Caco-2 (cell line): Measurements from ENCODE around the gene SLIT3. TPM values are rescaled to one million over a fixed set of nuclear protein-coding genes. Genes with fewer than 3 reads are reported as not detected.

Experiments
- BruUV-seq: library from RNA; stranded (reverse); fragments of 400-500 nt; replicated peaks from 2 replicates; lab custom pipeline; 2021; lab: Mats Ljungman, UMichigan
- CTCF ChIA-PET: fragments of 300-600 bp; sonication (Branson Sonifier 250); formaldehyde crosslinking; loops from one replicate; lab custom pipeline; 2022; ENCODE audit warnings: antibody characterized with exemption; lab: Charles Lee
- POLR2A ChIA-PET: fragments of 300-600 bp; sonication (Branson Sonifier 250); formaldehyde crosslinking; loops from one replicate; lab custom pipeline; 2022; ENCODE audit warnings: antibody characterized with exemption; lab: Charles Lee
- DNase-seq, 2 experiments: peaks; one replicate each; pipeline versions ENCODE4 v3.0.0 to v3.0.0-alpha.2; 2020 to 2022
- H3K27me3 ChIP-seq: replicated peaks from 2 replicates; pipeline ENCODE4 v1.6.0; 2011; ENCODE audit warnings: low read length; ENCODE audit not compliant: control insufficient read depth, insufficient read depth
- H3K36me3 ChIP-seq: 2 replicates; pipeline ENCODE4 v1.5.1; 2011; ENCODE audit warnings: low read length; ENCODE audit not compliant: control insufficient read depth, insufficient read depth
- H3K4me1 ChIP-seq: fragments of 250-450 bp; sonication (Bioruptor Pico); 2 replicates; pipeline ENCODE4 v1.5.1; 2020; ENCODE audit warnings: mild to moderate bottlenecking
- H3K4me3 ChIP-seq: 2 replicates; pipeline ENCODE4 v1.5.1; 2011; ENCODE audit warnings: low read depth, mild to moderate bottlenecking, control low read depth, low read length
- H3K9me3 ChIP-seq: fragments of 250-450 bp; sonication (Bioruptor Pico); 2 replicates; pipeline ENCODE4 v1.5.1; 2020; ENCODE audit warnings: mild to moderate bottlenecking, moderate library complexity
- H3K27ac Mint-ChIP-seq: one replicate; pipeline ENCODE4 v1.8.0; 2022; ENCODE audit warnings: mixed read lengths; ENCODE audit not compliant: unreplicated experiment
- H3K27me3 Mint-ChIP-seq: one replicate; pipeline ENCODE4 v1.8.0; 2022; ENCODE audit warnings: mixed read lengths; ENCODE audit not compliant: insufficient read depth, unreplicated experiment
- H3K36me3 Mint-ChIP-seq: one replicate; pipeline ENCODE4 v1.8.0; 2022; ENCODE audit warnings: mild to moderate bottlenecking, mixed read lengths; ENCODE audit not compliant: insufficient read depth, unreplicated experiment
- H3K4me1 Mint-ChIP-seq: one replicate; pipeline ENCODE4 v1.8.0; 2022; ENCODE audit warnings: low read depth, mixed read lengths; ENCODE audit not compliant: unreplicated experiment
- H3K4me3 Mint-ChIP-seq: one replicate; pipeline ENCODE4 v1.8.0; 2022; ENCODE audit warnings: mild to moderate bottlenecking, moderate library complexity, mixed read lengths; ENCODE audit not compliant: unreplicated experiment
- H3K9me3 Mint-ChIP-seq: one replicate; pipeline ENCODE4 v1.8.0; 2022; ENCODE audit warnings: mixed read lengths; ENCODE audit not compliant: unreplicated experiment
- intact Hi-C: fragments of 100-400 bp; cut with micrococcal nuclease; formaldehyde crosslinking; loops from one replicate; pipeline ENCODE4 v1.10.0; 2022; ENCODE audit not compliant: unreplicated experiment
- total RNA-seq: library from RNA; stranded (reverse); gene quantifications from 2 replicates; pipeline ENCODE4 v1.2.3, GENCODE V29; 2022
- TF ChIP-seq, protein P1 (sequence below), 2 experiments: fragments of 200-600 bp in 1 of 2; IDR thresholded peaks; 1 replicate in 1 of 2; 2 replicates in 1 of 2; pipeline versions ENCODE4 v1.5.1 to v1.8.0; 2011 to 2022; ENCODE audit warnings: antibody characterized with exemption in 1 of 2, control low read depth in 1 of 2, inconsistent platforms in 1 of 2, low read depth in 1 of 2, low read length in 1 of 2, mild to moderate bottlenecking in 1 of 2, moderate library complexity in 1 of 2; ENCODE audit not compliant: insufficient read depth in 1 of 2, severe bottlenecking in 1 of 2, unreplicated experiment in 1 of 2

The SLIT3 gene
- total RNA-seq, 1 experiment from 2014 or later = 2.1 TPM

DNA sequence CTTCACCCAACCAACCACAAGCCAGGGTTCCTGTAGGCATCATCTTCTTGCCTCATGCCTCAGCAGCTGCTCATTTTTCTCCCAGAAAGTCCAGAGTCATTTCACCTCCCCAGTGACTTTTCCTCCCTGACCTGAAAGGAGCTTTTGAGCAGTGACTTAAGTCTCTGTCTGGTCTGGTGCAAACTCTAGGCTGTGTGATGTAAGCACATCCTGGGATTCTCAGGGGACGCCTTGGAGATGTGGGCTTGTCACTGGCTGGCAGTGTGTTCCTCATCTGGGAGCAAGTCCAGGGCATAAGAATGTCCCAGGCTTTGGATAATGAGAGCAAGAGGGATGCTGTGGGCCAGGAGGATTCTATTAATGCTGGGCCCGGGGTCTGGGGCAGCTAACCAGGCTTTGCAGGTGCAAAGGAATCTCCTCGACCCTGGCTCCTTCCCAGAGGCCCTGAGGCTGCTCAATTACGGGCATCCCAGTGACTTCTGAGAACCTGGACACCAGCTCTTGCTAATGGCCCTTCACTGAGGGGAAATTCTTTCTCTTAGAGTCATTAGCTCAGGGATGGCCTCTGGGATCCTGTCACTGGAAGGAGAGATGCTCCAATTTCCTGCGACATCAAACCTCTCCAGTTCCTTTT, 510.8 kb downstream of the SLIT3 start:
- no TSS peak for BruUV-seq
- no peak for DNase-seq

DNA sequence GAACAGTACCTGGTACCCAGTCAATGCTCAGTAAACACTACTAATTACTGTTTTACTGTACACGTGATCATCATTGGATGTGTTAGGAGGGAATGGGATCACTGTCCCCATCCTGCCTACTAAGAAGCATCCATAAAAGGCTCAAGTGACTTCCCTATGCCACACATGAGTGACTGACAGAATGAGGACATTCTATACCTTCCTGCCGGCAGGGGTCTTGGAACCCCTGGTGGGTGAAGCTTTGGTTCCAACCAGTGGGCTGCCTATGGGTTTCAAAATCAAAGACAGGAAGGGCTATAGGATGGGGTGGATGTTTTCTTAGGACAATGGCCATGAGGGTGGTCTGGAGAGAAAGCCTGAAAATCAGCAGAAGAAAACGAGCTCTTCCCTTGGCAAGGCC, 512.2 kb downstream of the SLIT3 start:
- TF ChIP-seq, protein P1, sequence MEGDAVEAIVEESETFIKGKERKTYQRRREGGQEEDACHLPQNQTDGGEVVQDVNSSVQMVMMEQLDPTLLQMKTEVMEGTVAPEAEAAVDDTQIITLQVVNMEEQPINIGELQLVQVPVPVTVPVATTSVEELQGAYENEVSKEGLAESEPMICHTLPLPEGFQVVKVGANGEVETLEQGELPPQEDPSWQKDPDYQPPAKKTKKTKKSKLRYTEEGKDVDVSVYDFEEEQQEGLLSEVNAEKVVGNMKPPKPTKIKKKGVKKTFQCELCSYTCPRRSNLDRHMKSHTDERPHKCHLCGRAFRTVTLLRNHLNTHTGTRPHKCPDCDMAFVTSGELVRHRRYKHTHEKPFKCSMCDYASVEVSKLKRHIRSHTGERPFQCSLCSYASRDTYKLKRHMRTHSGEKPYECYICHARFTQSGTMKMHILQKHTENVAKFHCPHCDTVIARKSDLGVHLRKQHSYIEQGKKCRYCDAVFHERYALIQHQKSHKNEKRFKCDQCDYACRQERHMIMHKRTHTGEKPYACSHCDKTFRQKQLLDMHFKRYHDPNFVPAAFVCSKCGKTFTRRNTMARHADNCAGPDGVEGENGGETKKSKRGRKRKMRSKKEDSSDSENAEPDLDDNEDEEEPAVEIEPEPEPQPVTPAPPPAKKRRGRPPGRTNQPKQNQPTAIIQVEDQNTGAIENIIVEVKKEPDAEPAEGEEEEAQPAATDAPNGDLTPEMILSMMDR (IDR thresholded peaks at IDR 0.05; ENCODE audit: insufficient read depth in 1 of 2, low read depth in 1 of 2, low read length in 1 of 2, severe bottlenecking in 1 of 2, unreplicated experiment in 1 of 2) = no peak
- POLR2A ChIA-PET = no interaction called here
- Mint-ChIP-seq H3K9me3 (no peaks in the 10 kb centered on the region), H3K27ac (no peak overlapping the region), H3K4me3 (no peak overlapping the region), H3K36me3 (no peaks in the 10 kb centered on the region), H3K27me3 (no peaks in the 10 kb centered on the region), H3K4me1 (peaks cover 8% of the 10 kb centered on the region)
- no peaks in the 10 kb centered on the region for H3K36me3 ChIP-seq
- no peaks in the 10 kb centered on the region for H3K27me3 ChIP-seq
- no TSS peak for BruUV-seq
- H3K9me3 ChIP-seq = no peaks in the 10 kb centered on the region
- 0 out of 2 replicates have a peak, but pooled peaks cover 4% of the 10 kb centered on the region for H3K4me1 ChIP-seq
- no peak overlapping the region for H3K4me3 ChIP-seq
- DNase-seq = no peak
- intact Hi-C loops = no loop called here
- CTCF ChIA-PET = no interaction called here

More for the DNA sequence above, 510.8 kb downstream of the SLIT3 start:
- H3K36me3 Mint-ChIP-seq = no peaks in the 10 kb centered on the region
- no peak overlapping the region for H3K4me3 ChIP-seq
- H3K27ac Mint-ChIP-seq = no peak overlapping the region
- ChIA-PET CTCF (no interaction called here), POLR2A (no interaction called here)
- TF ChIP-seq, protein P1 (IDR thresholded peaks at IDR 0.05; ENCODE audit: insufficient read depth in 1 of 2, low read depth in 1 of 2, low read length in 1 of 2, severe bottlenecking in 1 of 2, unreplicated experiment in 1 of 2) = no peak
- H3K9me3 Mint-ChIP-seq = no peaks in the 10 kb centered on the region
- H3K27me3 Mint-ChIP-seq = no peaks in the 10 kb centered on the region
- intact Hi-C loops = no loop called here
- no peaks in the 10 kb centered on the region for H3K36me3 ChIP-seq
- 0 out of 2 replicates have a peak, but pooled peaks cover 4% of the 10 kb centered on the region for H3K4me1 ChIP-seq
- H3K4me1 Mint-ChIP-seq = peaks cover 8% of the 10 kb centered on the region
- no peaks in the 10 kb centered on the region for H3K27me3 ChIP-seq
- H3K9me3 ChIP-seq = no peaks in the 10 kb centered on the region
- no peak overlapping the region for H3K4me3 Mint-ChIP-seq

DNA sequence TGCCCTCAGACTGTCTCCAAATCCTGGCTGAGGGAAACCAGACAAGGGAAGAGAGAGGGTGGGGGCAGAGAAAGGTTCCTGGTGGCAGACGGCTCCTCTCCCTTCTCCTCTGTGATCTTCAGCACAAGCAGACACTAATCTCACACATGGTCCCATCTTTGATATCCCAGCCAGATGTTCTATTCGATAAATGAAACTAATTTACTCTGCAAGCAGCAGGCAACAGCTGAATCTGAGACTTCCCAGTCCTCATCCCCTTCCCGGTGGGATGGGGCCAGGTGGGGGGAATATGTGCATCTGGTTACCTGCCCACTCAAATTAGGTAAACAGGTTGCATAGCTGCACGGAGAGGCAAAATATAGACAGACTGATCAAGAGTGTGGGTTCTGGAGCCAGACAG, 512.8 kb downstream of the SLIT3 start:
- ChIA-PET POLR2A (no interaction called here), CTCF (no interaction called here)
- H3K4me3 ChIP-seq = no peak overlapping the region
- H3K36me3 ChIP-seq = no peaks in the 10 kb centered on the region
- no TSS peak for BruUV-seq
- H3K27me3 Mint-ChIP-seq = no peaks in the 10 kb centered on the region
- DNase-seq = no peak
- peaks cover 8% of the 10 kb centered on the region for H3K4me1 Mint-ChIP-seq
- H3K4me1 ChIP-seq = 0 out of 2 replicates have a peak, but pooled peaks cover 4% of the 10 kb centered on the region
- intact Hi-C loops = no loop called here
- H3K27ac Mint-ChIP-seq = no peak overlapping the region
- TF ChIP-seq, protein P1 (IDR thresholded peaks at IDR 0.05; ENCODE audit: insufficient read depth in 1 of 2, low read depth in 1 of 2, low read length in 1 of 2, severe bottlenecking in 1 of 2, unreplicated experiment in 1 of 2) = no peak
- H3K9me3 Mint-ChIP-seq = no peaks in the 10 kb centered on the region
- H3K36me3 Mint-ChIP-seq = no peaks in the 10 kb centered on the region
- H3K27me3 ChIP-seq = no peaks in the 10 kb centered on the region
- H3K9me3 ChIP-seq = 0 out of 2 replicates have a peak, but pooled peaks cover 4% of the 10 kb centered on the region
- no peak overlapping the region for H3K4me3 Mint-ChIP-seq
